GM21367 (cell line): ENCODE measurements around the gene ZBTB42.

ENCODE experiments used
- ATAC-seq: cut with Tn5 transposase; IDR thresholded peaks from one replicate; pipeline ENCODE4 v1.9.1; 2021; ENCODE audit not compliant: unreplicated experiment

The ZBTB42 gene

GRCh38 chr14:104800771-104801519 lies at the start of gene ZBTB42:
ZBTB42 (plus strand) TSS chr14:104801101; CDS start chr14:104801198, 97 bp downstream.
- ATAC-seq: peak; percentile 30

DNA sequence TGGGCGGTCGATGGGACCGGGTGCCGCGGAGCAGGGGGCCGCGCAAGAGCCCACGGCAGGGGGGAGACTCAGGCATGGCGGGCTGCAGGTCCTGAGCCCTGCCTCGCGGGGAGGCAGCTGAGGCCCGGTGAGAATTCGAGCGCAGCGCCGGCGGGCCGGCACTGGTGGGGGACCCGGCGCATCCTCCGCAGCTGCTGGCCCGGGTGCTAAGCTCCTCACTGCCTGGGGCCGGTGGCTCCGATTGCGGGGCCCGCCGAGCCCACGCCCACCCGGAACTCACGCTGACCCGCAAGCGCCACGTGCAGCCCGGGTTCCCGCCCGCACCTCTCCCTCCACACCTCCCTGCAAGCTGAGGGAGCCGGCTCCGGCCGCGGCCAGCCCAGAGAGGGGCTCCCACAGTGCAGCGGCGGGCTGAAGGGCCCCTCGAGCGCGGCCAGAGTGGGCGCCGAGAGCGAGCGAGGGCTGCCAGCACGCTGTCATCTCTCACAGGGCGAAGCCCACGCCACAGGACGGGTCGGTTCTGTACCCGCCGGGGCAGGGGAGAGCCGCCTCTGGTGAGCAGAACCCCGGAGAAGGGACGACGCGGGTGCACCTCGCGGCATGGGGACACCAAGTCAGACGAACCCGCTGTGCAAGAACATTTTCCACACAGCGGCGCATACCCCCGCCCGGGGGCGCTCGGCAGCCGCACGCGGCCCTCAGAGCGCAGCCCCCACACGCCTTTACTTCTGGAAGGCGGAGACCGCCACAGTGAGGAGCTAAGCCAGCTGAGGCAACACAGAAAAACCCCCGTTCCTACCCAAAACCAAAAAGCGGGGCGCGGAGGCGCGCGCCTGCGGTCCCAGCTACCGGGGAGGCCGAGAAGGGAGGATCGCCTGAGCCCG lies 49.1 kb upstream of the ZBTB42 start:
- no peak for ATAC-seq

GRCh38 chr14:104752423-104752734 lies 48.5 kb upstream of the ZBTB42 start:
- no peak for ATAC-seq

GRCh38 chr14:104752735-104753527 lies 48.0 kb upstream of the ZBTB42 start, which contains the start of gene SIVA1:
SIVA1 (plus strand) TSS chr14:104753147; CDS start chr14:104753202, 55 bp downstream.
- ATAC-seq: peak; percentile 78

DNA sequence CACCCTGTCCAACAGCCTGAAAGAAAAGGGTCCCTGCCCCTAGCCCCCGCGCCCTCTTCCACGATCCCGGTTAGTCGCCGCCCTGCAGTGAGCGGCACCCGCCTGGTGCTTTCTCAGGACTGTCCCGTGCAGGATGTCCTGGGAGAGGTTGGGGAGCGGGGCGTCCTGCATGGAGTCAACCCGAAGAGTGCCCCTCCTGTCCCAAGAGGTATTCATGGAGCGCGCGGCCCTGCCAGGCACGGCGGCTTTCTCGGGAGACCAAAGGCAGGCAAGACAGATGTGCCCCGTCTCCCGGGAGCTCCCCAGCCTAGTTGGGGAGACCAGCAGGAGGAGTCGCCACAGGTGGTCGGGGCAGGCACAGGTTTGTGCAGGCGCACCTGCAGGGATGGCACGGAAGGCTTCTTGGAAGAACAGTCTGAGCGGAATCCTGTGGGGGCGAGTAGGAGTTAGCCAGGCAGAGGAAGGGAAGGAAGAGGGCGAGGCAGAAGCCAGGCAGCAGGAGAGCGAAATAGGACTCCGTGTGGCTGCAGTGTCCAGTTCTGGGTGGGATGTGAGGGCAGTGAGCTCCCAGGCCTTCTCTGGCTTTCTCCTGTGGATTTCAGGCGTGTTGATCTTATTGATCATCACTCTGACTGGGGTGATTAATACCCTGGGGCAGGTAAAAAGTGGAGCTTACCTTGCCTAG lies 47.2 kb upstream of the ZBTB42 start:
- ATAC-seq: no peak

- ATAC-seq: no peak
Measured at GRCh38 chr14:104754213-104754851, 46.6 kb upstream of the ZBTB42 start.

DNA sequence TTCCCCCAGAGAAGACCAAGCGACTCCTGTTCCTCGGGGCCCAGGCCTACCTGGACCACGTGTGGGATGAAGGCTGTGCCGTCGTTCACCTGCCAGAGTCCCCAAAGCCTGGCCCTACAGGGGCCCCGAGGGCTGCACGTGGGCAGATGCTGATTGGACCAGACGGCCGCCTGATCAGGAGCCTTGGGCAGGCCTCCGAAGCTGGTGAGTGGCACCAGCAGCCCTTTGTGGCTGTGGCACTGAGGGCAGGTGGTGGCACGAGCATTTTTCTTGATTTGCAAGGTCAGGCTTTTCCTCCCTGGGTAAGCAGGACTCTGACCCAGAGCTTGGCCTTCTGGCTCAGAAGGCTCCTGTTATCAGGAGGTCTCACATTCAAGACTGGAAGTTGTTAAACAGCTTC lies 45.3 kb upstream of the ZBTB42 start:
- ATAC-seq: no peak

GRCh38 chr14:104756477-104757237 lies 44.2 kb upstream of the ZBTB42 start:
- ATAC-seq: no peak

DNA sequence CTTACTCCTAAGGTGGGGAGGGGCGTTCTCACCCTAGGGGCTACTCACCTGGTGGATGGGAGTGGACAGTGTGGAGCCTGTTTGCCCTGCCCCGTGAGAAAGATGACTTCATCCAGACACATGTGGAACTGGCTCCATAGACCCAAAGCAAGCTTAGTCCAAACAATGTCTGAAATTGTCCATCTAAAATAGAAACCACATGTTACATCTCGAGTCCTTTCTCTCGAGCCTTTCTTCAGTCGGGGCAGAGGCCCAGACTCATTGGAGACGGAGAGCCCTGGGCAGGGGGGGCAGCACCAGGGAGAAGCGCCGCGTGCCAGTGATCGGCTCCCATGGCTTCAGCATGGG lies 43.7 kb upstream of the ZBTB42 start:
- ATAC-seq: no peak

- ATAC-seq: no peak
Measured at GRCh38 chr14:104757681-104758392, 43.1 kb upstream of the ZBTB42 start.

DNA sequence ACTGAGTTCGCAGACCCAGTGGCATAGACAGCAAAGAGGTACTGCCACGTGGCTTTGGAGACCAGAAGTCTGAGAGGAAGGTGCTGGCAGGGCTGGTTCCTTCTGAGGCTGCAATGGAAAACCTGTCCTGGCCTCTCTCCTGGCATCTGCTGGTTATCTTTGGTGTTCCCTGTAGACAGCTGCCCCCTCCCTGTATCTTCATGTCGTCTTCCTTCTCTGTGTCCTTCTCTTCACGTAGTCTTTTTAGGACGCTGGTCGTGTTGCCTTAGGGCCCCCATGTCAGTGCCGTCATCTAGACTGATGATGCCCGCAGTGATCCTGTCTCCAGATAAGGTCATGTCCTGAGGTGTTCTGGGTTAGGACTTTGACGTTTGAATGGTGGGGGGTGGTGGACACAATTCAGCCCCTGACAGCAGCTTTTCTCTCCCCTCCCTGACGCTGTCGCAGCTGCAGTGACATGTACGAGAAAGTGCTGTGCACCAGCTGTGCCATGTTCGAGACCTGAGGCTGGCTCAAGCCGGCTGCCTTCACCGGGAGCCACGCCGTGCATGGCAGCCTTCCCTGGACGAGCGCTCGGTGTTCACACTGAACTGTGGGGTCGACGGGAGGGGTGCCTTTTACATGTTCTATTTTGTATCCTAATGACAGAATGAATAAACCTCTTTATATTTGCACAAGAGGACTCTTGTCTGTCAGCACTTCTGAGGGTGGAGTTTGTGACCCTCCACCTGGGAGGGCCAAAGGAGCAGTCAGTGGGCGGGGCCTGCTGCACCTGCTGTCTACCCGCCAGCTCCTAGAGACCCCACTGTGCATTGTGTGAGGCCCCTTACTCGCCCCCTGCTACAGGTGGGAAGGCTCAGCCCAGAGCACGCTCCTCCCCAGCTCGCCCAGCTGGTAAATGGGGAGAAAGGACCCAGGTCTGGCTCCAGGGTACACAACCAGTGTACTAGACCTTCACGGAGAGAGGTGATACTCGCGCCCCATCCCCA lies 41.6 kb upstream of the ZBTB42 start:
- no peak for ATAC-seq

DNA sequence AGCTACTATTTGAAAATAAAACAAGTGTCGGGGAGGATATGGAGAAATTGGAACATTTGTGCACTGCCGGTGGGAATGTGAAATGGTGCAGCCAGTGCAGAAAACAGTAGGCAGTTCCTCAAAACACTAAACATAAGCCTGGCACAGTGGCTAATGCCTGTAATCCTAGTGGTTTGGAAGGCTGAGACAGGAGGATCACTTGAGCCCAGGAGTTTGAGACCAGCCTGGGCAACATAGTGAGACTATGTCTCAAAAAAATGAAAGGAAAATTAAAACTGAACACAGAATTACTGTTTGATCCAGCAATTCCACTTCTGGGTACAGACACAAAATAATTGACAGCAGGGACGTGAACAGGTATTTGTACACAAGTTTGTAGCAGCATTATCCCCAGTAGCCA lies 35.4 kb upstream of the ZBTB42 start:
- no peak for ATAC-seq

DNA sequence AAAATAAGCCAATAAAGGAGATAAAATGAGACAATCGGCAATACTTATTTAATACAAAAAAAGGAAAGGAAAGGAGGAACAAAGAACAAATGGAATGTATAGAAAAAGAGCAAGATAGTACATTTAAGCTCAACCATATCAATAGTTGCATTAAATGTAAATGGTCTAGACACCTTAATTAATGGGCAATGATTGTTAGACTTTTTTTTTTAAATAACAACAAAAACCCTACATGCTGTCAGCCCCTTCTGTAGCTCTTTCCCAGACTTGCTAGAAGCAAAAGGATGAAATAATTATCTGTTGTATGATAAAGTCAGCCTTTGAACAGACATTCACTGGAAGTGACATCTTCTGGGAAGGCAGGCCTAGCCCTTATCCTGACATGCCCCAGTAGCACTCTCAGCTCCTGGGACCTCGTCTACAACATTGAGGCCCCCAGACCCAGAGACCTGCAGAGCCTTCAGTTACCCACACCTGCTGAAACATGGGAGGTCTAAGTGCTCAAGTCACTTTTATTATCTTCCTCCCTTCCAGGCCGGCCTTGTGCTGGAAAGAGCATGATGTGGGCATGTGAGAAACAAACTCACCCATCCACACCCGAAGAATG lies 34.5 kb upstream of the ZBTB42 start:
- ATAC-seq: no peak

GRCh38 chr14:104766863-104767633 lies 33.9 kb upstream of the ZBTB42 start:
- ATAC-seq: no peak

DNA sequence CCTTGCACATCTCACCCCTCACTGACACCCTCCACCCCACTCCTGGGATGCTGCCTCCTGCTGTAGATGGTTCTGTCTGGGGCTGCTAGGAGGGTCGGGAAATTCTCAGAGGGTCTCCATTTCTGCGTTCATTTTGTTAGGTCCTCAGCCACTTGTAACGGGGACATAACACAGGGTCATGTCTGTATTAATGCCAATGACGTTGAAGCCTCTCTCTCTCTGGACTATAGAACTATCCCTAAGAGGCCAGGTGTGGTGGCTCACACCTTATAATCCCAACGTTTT lies 33.3 kb upstream of the ZBTB42 start:
- ATAC-seq: no peak

- ATAC-seq: peak; percentile 59
Measured at GRCh38 chr14:104768437-104769323, 32.2 kb upstream of the ZBTB42 start.
